ENCODE results near the gene WDR62. TPM values are rescaled to one million over a fixed set of nuclear protein-coding genes. Genes with fewer than 3 reads are reported as not detected.
A peak's percentile ranks its signal among the peaks of the same experiment; 100 is the strongest.

The WDR62 gene
- total and polyA plus RNA-seq, 10 of the 15 experiments (the other 5 are each of a cell fraction or from before 2014, with no cell fraction given): 0.08 to 20.6 (median 10.9) TPM

- TF ChIP-seq RUNX3 (IDR thresholded peaks at IDR 0.05; ENCODE audit: low read length): peak; percentile 90
- TF ChIP-seq HDGF (IDR thresholded peaks at IDR 0.05): no peak
- no peak; the same call in 1 of the 2 replicates for TF ChIP-seq USF2 (IDR thresholded peaks at IDR 0.05; ENCODE audit: borderline replicate concordance, low read depth, low read length)
- TF ChIP-seq ATF2 (IDR thresholded peaks at IDR 0.05; ENCODE audit: low read length): no peak
- no peak for TF ChIP-seq FOXK2 (IDR thresholded peaks at IDR 0.05)
- no peak for TF ChIP-seq BRCA1 (IDR thresholded peaks at IDR 0.05; ENCODE audit: low read depth, low read length)
- TF ChIP-seq IKZF2 (IDR thresholded peaks at IDR 0.05): no peak
- TF ChIP-seq SIN3A (IDR thresholded peaks at IDR 0.05; ENCODE audit: low read depth, low read length): no peak
- no peak for TF ChIP-seq ZBED1 (IDR thresholded peaks at IDR 0.05; ENCODE audit: borderline replicate concordance)
- TF ChIP-seq PML (IDR thresholded peaks at IDR 0.05; ENCODE audit: low read length): no peak
- TF ChIP-seq YY1 (IDR thresholded peaks at IDR 0.05; ENCODE audit: low read depth, low read length): no peak
- no peak for TF ChIP-seq CTCF (IDR thresholded peaks at IDR 0.05 in 2 of 3, conservative IDR thresholded peaks at IDR 0.05 in 1 of 3; ENCODE audit: control insufficient read depth in 2 of 3, extremely low read depth in 1 of 3, insufficient read depth in 1 of 3, low read depth in 3 of 3, low read length in 3 of 3)
- TF ChIP-seq SRF (IDR thresholded peaks at IDR 0.05; ENCODE audit: low read depth in 2 of 2, low read length in 2 of 2): no peak
- TF ChIP-seq HCFC1 (IDR thresholded peaks at IDR 0.05; ENCODE audit: low read length): no peak
- TF ChIP-seq ZBTB4 (CRISPR knock-in tag; IDR thresholded peaks at IDR 0.05): no peak
- TF ChIP-seq ZNF622 (IDR thresholded peaks at IDR 0.05): no peak
- TF ChIP-seq ZSCAN29 (IDR thresholded peaks at IDR 0.05): no peak
- TF ChIP-seq RBBP5 (conservative IDR thresholded peaks at IDR 0.05): no peak
- no peak for TF ChIP-seq IRF3 (IDR thresholded peaks at IDR 0.05)
- TF ChIP-seq CBFB (IDR thresholded peaks at IDR 0.05; ENCODE audit: low read depth): 0 out of 2 replicates have a peak, but pooled peaks have one; percentile 51
These were observed 38.5 kb downstream of the WDR62 start (continued) for GRCh38 chr19:36093146-36093662.
